M059J (cell line): ENCODE data around the gene CCDC122. TPM values are rescaled to one million over a fixed set of nuclear protein-coding genes. Genes with fewer than 3 reads are reported as not detected.

ENCODE experiments used
- DNase-seq: peaks from one replicate; pipeline ENCODE4 v3.0.0-alpha.2; 2012; ENCODE audit warnings: low read depth
- total RNA-seq: library from RNA; depleted of rRNA; stranded (reverse); fragments of >200 nt; shearing (Covaris generic); gene quantifications from 2 replicates; pipeline ENCODE4 v1.2.3, GENCODE V29; 2014; rRNA removed

The CCDC122 gene
- 4.0 and 6.6 TPM in 2 replicates for total RNA-seq

DNA sequence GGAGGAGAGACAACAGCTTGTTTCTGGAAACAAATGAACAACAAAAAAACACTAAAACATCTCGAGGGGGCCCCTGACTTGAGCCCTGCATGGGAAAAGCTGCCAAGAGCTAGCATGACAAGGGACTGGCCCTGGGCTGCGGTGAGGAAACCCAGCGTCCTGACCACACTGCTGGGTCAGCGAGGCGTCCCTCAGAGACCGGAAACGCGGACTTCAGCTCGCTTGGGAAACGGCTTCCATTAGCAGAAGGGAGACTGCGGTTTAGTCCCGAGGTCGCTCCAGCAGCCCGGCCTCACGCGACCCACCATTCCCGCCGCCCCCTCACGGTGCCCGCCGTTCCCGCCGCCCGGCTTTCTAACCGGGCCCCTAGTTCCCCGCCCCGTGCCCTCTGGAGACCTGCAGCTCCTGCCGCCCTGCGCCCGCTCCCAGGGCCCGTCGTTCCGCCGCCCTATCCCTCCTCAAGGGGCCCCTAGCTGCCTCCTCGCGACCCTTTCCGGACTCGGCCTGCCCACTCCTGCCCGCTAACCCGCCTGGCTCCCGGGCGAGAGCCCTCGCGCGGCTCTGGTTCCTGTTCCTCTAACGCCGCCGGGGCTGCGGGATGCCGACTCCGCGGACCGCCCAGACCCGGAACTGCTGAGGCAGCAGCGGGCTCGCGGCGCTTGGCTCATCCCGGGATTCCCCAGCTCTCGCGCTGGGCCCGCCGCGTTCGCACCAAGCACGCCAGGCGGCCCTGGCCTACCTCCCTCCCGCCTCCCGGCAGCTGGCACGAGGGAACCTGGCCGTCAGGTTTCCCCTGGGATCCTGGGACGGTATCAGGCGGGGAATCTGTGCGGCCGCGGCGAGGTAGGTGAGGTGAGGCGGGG lies at the start of gene CCDC122:
CCDC122 (minus strand) TSS at position 849 of the 863 bp plus-strand sequence. CDS start 10,364 bp downstream, outside the sequence.
- DNase-seq: peak; percentile 89

DNA sequence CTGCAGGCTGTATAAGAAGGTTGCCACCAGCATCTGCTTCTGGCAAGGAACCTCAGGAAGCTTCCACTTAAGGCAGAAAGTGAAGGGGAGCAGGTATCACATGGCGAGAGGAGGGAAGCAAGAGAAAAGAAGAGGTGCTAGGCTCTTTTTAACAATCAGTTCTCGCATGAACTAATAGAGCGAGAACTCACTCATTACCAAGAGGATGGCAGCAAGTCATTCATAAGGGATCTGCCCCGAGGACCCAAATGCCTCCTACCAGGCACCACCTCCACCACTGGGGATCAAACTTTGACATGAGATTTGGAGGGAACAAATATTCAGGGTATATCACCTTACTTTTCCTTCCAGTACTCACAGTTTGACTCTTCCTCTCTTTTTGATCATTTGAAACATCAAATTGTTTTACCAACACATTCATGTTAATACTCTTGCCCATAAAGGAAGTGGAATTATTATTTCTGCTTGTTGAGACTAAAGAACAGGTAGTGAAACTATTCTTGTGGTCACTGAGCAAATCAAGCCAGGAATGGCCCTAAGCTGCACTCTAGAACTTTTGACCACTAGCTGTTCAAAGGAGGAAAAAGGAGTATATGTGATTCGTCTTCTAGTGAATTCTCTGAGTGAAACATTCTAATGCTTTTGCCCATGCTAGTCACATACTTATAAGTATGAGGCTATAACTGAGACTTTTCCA lies 45.2 kb upstream of the CCDC122 start:
- DNase-seq: no peak

- peak; percentile 14 for DNase-seq
Measured at GRCh38 chr13:43920965-43921674, 41.6 kb upstream of the CCDC122 start.

- no peak for DNase-seq
Measured at GRCh38 chr13:43918636-43919035, 39.1 kb upstream of the CCDC122 start.

GRCh38 chr13:43916828-43917227 lies 37.3 kb upstream of the CCDC122 start:
- DNase-seq: peak; percentile 2

GRCh38 chr13:43915451-43915850 lies 35.9 kb upstream of the CCDC122 start:
- DNase-seq: peak; percentile 18

GRCh38 chr13:43911871-43912270 lies 32.3 kb upstream of the CCDC122 start:
- DNase-seq: no peak

DNA sequence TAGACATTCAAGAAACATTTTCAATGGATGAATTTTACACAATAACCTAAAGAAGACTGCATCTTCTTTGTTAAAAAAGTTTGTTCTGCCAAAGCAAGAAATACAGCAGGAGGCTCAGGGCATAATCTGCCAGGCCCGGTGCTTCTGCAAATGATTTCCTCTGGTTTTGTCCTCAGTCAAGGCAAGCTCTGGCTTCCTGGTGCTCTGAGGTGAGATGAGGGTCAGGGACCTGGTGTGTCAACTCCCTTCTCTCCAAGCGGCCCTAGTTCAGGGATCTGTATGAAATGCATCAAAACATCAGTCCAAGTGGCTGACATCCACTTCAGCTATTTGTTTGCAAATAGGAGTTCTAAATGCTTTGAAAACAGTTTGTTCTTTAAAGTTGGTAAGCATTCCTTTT lies 31.7 kb upstream of the CCDC122 start:
- no peak for DNase-seq

- DNase-seq: no peak
Measured at GRCh38 chr13:43910856-43911255, 31.3 kb upstream of the CCDC122 start.

DNA sequence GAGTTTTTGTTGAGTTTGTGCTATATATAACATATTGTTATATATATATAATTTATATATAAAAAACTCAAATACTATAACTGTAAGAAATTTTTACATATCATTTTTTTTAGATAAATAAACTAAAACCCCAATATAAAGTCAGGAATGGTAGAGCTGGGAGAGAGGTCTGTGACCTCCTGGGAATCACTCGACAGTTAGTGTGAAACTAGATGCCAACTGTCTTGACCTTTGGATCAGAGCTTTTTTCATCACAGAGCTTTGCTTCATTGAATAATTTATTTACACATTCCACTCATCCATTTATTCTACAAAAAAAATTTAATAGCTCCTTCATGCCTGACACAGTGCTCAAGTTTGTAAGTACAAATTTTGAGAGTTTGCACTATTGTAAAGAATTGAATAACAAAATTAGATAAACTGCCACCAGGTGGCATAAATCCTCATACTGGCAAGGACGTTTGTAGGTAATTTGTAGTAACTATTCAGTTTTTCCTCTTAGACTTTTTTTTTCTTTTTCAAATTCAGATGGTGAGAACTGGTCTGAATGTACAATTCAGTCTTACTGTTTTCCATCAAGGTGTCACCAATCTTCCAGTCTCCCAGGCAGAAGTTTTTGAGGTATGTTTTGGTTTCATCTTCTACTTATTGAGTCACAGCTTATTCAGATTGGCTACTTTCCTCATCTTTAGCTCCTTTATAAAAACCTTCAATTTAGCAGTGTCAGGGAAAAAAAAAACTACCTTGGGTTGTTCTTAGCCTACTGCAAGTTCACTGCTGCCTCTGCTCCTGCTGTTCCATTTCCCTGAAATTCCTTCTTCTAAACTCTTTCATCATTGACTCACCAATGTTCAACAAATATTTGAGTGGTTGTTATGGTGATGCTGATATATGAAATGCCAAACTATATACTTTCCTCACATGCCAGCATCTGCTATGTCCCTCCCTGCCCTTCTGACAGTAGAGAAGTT lies 28.9 kb upstream of the CCDC122 start:
- DNase-seq: peak; percentile 58

GRCh38 chr13:43905435-43906031 lies 26.0 kb upstream of the CCDC122 start:
- peak; percentile 64 for DNase-seq

DNA sequence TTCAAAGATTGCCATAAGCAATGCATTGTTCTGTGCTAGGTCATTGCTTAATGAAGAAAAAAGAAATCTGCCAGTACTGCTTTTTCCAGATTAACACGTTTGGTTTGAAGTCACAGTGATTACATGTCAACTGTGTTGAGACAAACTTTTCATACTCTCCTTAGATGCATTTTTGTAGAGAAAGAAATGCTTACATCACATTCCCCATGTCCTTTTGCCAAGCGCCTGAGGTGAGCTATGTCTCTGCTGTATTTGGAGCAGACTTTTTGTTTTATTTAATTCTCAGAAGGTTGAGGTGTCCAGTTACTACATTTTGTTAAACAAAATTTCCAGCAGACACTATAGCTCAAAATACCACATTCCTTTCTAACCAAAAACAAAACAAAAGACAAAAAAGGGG lies 16.4 kb upstream of the CCDC122 start:
- peak; percentile 41 for DNase-seq

- DNase-seq: no peak
Measured at GRCh38 chr13:43894438-43894837, 14.9 kb upstream of the CCDC122 start.

DNA sequence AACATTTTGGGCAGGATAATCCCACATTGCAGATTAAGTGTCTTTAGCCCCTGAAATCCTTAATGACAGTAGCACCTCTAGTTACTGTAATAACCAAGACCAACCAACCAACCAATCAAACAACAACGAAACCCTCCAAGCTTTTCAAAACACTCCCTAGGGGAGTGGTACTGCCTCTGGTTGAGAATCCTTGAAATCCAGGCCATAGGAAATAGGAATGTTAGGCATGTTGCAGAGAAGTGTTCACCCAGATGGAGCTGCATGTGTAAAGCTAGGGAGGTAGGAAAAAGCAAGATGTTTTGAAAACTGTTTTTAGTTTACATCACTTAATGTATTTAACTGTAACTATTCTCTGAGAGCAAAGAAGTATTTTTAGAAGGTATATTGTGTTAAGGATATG lies 4.7 kb upstream of the CCDC122 start:
- no peak for DNase-seq

DNA sequence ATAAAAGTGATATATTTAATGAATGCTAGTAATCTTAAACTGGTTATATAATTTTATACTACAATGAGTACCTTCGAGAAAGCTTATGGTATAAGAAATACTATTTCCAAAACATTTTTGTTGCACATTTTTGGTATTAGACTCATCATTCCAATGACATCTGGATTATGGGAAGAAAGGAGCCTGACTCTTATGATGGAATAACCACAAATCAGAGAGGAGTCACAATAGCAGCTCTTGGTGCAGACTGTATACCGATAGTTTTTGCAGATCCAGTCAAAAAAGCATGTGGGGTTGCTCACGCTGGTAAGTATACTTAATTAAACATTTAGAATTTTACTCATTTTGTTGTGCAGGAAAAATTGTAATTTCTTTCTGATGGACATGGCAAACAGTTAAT lies 4.1 kb upstream of the CCDC122 start:
- no peak for DNase-seq

- no peak for DNase-seq
Measured at GRCh38 chr13:43881580-43881979, 2.0 kb upstream of the CCDC122 start.

DNA sequence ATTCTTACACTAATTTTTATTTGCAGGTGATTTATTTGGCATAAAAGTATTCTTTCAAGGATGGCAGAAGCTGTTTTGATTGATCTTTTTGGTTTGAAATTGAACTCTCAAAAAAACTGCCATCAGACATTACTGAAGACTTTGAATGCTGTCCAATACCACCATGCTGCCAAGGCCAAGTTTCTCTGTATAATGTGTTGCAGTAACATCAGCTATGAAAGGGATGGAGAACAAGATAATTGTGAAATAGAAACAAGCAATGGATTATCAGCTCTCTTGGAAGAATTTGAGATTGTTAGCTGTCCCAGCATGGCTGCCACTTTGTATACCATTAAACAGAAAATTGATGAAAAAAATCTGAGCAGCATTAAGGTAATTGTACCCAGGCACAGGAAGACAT lies 1.4 kb upstream of the CCDC122 start:
- no peak for DNase-seq

DNA sequence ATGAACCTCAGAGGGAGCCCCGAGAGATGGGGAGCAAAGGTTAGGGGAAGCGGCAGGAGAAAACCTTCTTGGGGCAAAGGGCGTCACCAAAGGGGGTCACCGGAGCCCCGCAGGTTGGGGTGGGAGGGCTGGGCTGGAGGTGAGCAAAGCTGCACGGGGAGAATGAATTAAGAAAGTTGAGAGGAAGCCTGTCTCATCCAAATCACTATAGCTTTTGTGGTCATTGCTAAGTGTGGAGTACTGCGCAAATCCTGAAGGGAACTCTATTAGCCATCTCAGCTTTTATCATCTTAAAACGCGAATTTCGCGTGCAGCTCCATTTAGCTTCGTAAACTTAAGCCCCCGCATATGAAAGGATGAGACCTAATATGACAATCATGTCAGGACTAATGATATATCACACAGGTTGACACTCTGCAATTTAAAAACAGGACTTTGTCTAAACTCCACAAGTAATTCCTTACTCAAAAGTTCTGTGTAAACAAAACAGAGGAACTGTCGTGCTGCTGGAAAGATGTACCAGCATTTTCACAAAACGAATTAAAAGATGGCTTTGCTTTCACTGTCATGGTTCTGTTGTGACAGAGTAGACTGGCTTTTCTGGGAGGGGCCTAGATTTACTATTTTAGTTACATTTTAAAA lies 795 bp upstream of the CCDC122 start:
- no peak for DNase-seq

- no peak for DNase-seq
Measured at GRCh38 chr13:43879755-43880181, 228 bp upstream of the CCDC122 start, which contains the start of gene LACC1. TSS of gene LACC1 (plus strand) at chr13:43879904. CDS start at chr13:43880986, 1,082 bp downstream.

DNA sequence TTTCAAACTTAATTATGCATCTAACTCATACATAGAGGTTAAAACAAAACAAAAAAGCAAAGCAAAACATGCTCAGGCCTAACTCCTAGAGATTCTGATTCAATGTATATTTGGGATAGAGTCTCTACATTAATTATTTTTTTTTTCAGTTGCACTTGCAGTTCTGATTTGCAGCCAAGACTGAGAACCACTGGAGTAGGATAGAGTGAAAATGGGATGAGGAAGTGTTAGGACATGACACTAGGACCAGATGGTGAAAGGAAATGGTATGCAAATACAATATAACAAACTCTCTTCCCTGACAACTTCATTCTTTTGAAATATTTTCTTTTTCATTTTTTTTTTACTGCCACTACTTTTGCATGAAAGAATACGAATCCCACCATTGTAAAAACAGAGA lies 1.8 kb downstream of the CCDC122 start:
- no peak for DNase-seq
